ENCODE measurements around the gene SPTLC3.

Gene SPTLC3

DNA sequence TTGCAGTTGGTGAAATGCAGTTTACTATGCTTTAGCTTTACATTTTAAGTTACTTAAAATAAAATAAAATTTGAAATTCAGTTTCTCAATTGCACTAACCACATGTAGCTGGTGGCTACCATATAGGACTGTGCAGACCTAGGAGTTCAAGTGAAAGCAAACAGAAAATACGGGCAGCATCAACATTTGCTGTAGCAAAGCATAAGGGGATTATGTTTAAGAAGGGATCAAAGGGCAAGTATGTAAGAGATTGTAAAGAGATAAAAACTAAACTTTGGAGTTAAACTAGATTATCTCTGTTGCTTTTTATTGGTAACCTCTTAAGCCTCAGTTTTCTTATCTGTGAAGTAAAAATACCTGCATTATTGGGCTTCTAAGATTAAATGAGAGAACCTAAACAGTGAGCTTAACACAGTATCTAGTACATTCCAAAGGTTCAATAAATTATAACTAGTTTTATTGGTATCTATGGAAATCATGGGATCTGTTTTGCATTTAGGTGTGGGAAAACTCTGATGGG, 81.2 kb downstream of the SPTLC3 start:
- DNase-seq (ENCODE audit: low read depth in 1 of 2, low spot score in 1 of 2): no peak

DNA sequence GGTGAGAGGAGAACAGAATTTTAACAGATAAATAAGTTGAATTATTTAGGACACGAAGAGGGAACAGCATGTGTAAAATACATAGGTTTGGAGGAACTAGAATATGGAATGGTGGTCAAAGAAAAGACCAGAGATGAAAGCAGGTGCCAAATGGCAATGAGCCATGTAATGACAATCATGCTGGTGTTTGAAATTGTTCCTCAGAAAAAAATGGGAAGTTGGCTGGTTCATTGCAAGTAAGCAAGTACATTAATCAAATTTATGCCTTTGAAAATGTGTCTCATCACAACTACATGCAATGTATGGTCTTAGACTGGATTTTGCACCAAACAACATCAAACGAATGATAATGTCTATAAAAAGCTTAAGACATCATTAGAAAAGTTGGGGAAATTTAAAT, 83.3 kb downstream of the SPTLC3 start:
- no peak for DNase-seq (ENCODE audit: low read depth in 1 of 2, low spot score in 1 of 2)

DNA sequence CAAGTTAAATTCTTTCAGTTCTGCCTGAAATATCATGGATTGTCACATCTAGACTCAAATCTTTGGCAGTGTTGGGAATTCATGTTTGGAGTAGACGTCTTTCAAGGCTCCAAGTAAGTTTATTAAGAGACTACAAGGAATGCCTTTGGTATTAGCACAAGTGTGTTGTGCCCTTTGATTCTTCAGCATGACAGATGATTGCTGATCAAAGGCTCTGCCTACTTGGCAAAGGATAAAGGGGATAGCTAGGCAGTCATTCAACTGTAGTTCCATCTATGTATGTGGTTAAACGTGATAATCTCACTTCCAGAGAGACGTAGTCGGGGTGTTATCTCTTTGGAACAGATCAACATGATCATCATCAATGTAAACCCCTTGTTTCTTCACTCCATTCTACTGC, 86.2 kb downstream of the SPTLC3 start:
- DNase-seq (ENCODE audit: low read depth in 1 of 2, low spot score in 1 of 2): no peak

DNA sequence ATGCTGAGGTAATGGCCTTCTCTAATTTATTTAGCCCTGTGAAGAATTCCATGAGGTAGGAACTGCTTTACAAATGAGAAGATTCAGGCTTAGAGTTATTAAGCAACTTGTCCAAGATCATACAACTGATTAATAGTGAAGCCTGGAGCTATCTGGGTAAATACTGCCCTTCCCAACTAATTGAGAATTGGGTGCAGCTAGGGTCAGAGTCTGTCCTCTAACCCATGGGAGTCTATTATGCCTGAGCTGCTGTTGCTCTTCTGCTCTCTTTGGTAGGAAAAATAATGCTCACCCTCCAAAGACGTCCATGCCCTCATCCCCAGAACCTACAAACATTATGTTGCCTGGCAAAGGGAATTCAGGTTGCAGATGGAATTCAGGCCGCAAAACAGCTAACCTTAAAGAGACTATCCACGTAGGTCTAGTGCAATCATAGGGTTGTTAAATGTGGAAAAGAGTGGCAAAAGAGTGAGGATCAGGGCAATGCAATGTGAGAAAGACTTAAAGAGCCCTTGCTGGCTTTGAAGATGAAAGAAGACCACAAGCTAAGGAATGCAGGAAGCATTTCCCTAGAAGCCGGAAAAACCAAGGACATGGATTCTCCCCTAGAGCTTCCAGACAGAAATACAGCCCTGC, 90.1 kb downstream of the SPTLC3 start:
- no peak for DNase-seq (ENCODE audit: low read depth in 1 of 2, low spot score in 1 of 2)

DNA sequence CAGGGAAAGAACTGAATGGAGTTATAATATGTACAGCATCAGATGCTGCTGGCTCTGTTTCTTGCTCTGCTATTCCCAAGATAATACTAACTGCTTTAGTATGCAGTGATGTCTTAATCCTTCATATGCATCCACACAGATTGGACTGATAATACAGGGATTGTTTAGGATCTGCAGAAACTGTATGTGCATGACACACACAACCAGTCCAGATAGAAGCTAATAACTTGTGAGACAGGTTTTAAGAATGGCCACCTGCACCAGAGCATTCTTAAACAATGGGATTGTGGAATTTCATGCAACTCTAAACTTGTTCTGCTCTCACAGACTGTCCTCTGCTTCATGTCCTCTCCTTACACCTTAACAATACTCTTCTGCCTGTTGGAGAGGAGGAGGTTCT, 90.9 kb downstream of the SPTLC3 start:
- no peak for DNase-seq (ENCODE audit: low read depth in 1 of 2, low spot score in 1 of 2)

DNA sequence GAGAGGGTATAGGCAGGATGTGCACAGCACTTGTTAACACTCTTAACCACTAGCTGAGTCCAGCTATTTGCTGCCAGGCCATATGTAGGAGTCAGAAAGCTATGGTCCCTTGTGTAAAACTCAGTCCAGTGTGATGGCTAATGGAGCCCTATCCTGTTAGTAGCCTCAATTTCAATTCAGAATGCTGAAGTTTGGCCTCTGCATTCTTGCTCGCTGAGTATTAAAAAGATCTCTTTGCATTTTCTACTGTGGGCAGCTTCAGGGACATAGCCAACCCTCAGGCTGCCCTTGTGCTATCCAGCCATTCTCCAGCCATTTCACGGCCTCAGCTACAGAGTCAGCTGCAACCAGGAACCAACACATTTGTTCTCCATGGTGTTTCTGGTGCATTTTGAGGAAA, 92.5 kb downstream of the SPTLC3 start:
- no peak for DNase-seq (ENCODE audit: low read depth in 1 of 2, low spot score in 1 of 2)

DNA sequence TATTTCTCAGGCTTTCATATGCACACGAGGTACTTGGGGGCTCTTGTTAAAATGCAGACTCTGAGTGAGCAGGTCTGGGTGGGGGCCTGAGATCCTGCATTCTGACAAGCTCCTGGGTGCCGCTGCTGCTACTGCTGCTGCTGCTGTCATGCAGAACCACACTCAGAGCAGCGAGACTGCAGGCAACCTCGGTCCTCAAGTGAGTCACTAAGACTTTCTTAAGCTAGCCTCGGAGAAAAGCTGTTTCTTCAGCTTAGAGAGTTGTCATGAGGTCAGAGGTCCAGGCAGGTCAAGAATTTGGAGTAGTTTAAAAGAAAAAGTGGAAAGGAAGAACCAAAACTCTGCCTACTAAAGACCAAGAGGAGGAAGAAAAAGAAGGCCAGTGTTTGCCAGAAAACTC, 92.9 kb downstream of the SPTLC3 start:
- DNase-seq (ENCODE audit: low read depth in 1 of 2, low spot score in 1 of 2): no peak

DNA sequence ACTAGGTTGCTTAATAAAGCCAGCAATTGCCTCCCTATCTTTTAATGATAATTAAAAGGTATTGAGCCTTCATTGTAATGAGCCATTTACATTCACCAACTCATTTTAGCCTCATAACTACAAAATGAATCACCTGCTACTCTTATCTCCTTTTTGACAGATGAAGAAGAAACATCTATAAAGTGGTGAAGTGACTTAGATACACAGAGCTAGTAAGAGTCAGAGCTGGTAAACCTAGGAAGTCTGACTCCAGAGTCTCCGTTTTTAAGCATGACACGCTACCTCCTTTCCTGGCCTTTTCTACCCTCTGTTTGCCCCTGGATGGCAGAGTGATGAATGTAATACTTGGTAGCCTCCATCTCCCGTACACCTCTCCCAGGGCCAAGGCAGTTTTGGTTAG, 93.5 kb downstream of the SPTLC3 start:
- no peak for DNase-seq (ENCODE audit: low read depth in 1 of 2, low spot score in 1 of 2)

DNA sequence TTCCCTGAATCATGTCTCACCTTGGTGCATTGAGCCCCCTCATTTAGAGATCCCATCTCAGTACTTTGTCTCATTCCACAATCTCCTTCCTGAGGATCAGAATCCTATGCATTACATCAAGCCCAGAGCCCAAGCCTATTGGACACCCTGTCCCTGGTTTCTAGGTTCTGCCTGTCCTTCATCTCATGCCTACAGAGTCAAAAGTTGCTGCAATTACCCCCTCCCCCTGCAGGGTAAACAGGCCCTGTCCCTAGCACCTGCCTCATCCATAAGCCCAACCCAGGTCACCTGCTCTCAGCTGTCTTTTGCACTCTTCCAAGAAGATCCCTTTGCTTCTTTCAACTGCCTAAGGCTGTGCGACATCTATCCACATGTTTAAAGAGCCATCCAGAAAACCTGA, 93.9 kb downstream of the SPTLC3 start:
- DNase-seq (ENCODE audit: low read depth in 1 of 2, low spot score in 1 of 2): no peak

DNA sequence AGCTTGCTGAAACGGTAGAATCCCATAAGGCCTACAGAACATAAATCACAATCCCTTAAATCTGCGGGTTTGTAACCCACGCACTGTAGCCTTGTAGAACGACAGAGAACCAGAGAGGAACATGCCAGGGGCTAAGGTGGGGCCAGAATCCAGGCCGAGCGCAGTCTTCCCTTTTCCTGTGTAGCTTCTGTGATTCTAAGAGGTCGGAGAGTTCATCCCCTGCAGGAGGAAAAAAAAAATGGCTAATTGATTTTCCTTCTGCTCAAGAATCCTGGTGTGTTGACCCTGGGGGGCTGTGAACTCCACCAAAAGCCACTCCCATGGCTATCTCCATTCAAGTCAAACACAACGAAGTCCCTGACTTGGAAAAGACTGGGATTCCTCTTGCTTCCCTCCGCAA, 96.3 kb downstream of the SPTLC3 start:
- DNase-seq (ENCODE audit: low read depth in 1 of 2, low spot score in 1 of 2): no peak

DNA sequence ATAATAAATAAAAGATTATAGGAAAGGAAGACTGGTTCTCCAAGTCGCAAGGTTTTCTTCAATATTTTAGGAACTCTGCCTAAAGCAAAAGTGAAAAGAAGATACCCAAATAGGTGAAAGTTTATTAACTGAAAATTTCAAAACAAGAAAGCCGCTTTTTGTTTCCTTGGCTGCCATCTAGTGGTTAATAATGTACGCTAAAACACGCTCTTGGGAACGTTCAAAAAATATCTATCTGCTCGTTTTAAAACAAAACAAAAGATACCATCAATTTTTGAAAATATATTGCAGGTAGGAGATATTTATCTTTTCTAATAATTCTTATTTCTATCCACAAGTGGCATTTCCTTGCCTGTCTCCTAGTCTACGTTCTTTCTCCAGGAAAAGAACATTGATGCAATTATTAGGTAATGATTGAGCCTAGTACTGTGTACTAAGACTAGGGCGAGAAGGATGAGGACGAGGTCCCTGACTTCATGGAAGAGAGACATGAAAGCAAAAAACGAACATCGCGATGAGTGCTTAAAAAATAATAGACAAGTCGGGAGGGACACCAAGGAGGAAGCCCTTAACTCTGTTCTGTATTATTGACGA, 97.2 kb downstream of the SPTLC3 start:
- no peak for DNase-seq (ENCODE audit: low read depth in 1 of 2, low spot score in 1 of 2)

DNA sequence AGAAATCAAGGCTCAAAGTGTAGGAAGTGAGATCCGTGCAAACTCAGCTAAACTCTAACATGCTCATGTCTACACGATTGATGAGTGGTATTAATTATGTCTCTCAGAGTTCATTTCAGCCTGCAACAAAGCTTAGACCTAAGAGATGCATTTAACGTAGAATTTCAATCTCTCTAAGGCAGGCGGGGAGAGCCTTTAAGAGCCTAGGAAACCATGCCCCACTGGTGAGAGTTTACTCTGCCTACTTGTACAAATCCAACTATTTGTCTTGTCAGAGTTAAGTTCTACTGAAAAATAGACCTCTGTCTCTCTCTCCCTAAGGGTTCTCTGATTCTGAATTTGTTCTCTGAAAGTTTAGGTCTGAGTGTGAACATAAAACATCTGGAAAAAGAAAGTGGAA, 100.9 kb downstream of the SPTLC3 start:
- DNase-seq (ENCODE audit: low read depth in 1 of 2, low spot score in 1 of 2): no peak

DNA sequence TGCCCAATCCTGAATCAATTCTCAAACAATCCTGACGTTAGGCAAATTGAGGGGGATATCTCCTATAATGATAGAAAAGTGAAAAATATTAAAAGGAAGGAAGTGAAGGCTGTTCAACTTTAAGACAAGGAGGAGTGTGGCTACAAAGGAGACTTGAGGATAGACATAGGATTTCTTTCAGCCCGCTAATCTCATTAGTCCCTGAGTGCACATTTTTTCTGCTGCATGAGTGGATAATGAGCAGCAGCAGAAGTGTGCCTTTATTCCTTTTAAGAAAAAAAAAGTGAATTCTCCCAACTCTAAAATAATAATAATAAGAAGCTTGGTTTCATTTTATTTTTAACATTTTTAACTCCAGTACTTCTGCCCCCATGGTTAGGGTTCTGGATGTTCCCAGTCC, 102.0 kb downstream of the SPTLC3 start:
- no peak for DNase-seq (ENCODE audit: low read depth in 1 of 2, low spot score in 1 of 2)

DNA sequence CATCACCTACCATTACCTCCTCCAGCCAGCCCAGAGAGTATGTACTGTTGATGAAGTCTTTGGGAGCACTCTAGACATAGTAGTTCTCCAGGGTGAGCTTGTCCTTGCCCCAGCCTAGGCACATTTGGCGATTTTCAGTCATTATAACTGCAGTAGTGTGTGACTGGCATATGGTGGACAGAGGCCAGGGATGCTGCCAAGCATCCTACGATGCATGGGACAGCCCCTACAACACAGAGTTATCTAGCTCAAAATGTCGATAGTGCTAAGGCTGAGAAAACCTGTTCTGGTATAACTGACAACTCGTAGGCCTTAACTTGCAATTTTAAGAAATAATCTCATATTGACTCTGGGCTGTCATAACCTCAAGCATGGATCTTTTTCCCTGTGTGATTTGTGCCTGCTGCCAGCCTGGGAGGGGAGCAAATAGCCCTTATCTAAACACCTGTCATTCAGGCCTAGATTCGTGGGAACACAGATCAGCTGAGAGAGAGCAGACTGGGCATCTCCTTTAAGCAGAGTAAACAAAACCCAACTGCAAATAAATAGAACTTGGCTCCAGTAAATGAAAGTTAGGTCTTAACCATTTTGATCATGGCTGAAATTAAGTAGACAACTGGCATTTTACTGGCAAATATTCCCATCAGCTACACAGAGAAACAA, 102.6 kb downstream of the SPTLC3 start:
- DNase-seq (ENCODE audit: low read depth in 1 of 2, low spot score in 1 of 2): no peak

DNA sequence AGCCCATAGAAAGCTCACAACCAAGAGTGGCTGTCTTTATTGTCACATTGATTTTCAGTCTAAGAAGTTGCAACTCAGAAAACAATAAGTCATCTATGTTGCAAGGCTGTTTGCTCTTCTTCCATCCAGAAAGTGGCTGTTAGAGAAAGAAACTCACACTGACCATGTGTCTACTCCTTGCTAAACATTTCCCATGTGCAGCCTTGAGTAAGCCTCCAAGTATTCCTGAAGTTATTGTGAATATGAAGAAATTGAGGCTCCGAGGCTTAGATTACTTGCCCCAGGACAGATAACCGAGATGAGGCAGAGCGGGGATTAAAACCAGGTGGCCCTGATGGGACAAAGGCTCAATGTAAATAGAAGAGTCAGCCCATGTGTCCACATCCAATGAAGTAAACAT, 105.0 kb downstream of the SPTLC3 start:
- DNase-seq (ENCODE audit: low read depth in 1 of 2, low spot score in 1 of 2): no peak

DNA sequence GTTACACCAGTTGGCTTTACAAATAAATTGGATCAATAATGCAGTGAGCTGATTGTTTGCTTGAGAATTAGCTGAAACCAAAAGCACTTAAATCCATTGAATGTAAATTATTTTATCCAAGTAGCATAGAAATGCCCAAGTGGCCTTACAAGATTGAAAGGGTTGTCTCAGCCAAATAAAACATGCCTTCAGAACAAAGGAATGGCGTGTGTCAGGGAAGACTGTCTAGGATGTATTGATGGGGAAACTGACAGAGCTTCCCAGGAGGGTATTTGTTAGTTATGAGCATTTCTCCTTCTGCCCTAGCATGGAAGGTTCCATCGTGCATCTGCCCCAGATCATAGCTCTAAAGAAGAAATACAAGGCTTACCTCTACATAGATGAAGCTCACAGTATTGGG, 108.4 kb downstream of the SPTLC3 start:
- DNase-seq (ENCODE audit: low read depth in 1 of 2, low spot score in 1 of 2): no peak

DNA sequence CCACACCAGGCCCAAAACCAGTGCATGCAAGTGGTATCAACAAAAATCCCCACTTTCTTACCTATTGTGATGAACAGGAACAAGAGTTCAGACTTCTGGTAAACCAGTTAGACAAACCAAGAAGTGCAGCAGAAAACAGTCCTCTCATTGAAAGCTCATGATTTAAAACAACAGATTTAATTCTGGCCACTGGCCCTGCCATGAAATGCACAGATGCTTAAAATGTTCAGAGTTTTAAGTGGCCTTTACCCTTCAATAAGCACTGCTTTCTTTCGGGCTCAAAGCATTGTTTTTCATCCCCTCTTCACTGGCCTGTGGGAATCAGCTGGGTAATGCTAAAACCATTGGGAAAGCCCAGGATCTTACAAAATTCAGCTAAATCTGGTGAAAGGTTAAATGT, 109.9 kb downstream of the SPTLC3 start:
- no peak for DNase-seq (ENCODE audit: low read depth in 1 of 2, low spot score in 1 of 2)

DNA sequence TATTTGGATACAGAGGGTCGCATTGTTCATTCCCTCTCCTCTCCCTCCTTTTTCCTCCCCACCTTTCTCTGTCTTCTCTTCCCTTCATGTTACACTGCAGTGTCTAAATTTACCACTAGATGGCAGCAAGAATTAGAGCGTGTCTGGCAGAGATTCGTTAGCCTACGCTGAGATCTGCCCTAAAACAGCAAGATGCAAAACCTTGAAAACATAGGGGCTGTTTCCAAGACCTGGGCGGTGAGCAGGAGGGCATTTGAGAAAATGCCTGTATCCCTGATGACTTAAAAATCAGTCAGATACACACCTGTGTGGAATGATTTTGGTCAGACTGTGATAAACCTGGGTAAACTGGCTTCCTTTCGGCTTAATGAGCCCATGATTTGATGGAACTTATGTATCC, 110.8 kb downstream of the SPTLC3 start:
- no peak for DNase-seq (ENCODE audit: low read depth in 1 of 2, low spot score in 1 of 2)

DNA sequence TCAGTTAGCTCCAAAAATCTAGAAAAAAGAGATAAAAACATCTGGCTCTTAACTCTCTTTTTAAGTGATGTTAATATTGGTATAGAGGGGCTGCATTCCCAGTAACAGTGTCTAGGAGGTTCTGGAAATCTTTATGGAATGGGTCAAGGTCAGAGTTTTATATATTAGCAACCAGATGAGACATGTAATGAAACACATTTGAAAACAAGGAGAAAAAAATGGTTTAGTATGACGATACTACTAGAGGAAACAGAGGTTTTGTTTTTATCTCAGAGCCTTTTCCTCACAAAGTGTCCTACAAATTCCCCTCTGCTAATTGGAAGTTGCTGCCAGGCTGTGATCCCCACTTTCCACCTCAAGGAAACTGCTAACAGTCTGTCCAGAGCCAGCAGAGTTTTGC, 111.7 kb downstream of the SPTLC3 start:
- DNase-seq (ENCODE audit: low read depth in 1 of 2, low spot score in 1 of 2): no peak

DNA sequence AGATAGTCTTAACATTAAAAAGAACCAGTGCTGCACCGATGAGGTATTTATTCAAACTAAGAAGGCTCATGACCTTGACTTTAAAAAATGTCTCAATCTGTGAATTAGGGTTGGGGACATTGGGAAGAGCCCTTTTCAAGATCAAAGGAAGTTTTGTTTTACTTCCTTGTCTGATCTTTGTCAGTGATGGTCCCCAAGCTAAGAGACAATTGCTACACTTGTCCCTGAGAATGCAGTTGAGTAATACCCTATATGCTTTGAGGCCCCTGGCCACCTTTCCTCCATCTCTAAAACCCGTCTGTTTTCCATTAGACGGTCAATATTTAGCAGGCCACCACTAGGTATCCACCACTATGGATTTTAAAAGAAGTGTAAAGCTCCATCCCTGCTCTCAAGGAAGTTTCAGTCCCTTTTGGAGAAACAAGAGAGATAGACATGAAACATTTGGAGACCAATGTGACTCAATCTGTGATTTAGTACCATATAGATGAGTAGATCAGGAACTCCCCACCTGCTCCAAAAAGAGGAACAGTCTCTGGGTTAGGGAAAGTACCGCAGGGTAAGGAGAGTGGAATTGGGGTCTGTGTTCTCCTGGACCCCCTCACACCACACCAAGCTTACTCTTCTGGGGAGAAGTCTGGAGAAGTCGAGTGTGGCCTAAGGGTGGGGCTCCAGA, 113.2 kb downstream of the SPTLC3 start:
- DNase-seq (ENCODE audit: low read depth in 1 of 2, low spot score in 1 of 2): no peak

DNA sequence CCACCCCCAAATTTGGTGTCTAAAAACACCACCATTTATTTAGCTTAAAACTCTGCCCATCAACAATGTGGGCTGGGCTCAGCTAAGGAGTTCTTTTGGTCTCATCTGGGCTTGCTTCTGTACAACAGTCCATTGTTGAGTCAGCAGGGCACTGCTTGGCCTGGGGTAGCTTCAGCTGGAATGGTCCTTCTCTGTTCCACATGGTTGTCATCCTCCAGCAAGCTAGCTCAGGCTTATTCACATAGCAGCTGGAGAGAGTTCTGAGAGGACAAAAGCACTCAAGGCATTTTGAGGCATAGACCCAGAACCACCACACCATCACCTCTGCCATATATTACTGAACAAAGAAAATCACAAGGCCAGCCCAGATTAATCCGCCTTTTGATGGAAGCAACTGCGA, 116.7 kb downstream of the SPTLC3 start:
- DNase-seq (ENCODE audit: low read depth in 1 of 2, low spot score in 1 of 2): no peak

DNA sequence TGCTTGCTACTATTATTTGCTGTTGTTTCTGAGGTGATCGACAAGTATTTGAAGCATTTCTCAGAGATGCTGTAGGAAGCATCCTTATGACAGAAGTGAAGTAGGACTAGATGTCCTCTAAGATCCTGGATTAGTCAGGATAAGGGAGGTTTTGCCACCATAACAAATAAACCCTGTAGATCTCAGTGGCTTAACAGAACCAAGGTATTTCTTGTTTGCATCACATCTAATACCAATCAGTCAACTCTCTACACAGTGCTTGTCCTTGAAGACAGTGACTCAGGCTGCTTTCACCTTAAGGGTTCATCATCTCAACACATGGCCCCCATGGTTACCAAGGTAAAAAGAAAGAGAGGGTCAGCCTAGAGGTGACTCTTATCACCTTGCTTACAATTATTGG, 119.4 kb downstream of the SPTLC3 start:
- DNase-seq (ENCODE audit: low read depth in 1 of 2, low spot score in 1 of 2): no peak
